Left ventricle myocardium inferior (tissue), 1 donor: ENCODE results near the gene ARSA. TPM values are rescaled to one million over a fixed set of nuclear protein-coding genes. Genes with fewer than 3 reads are reported as not detected.

ENCODE experiments used
- DNase-seq: peaks from one replicate; pipeline ENCODE4 v3.0.0-alpha.2; 2020
- H3K27ac ChIP-seq: fragments of 200-600 bp; replicated peaks from 2 replicates; pipeline ENCODE4 v1.8.0; 2021
- H3K27me3 ChIP-seq: fragments of 200-600 bp; 2 replicates; pipeline ENCODE4 v1.8.0; 2021; ENCODE audit warnings: low read depth
- H3K36me3 ChIP-seq: fragments of 200-600 bp; 2 replicates; pipeline ENCODE4 v1.8.0; 2021
- H3K4me1 ChIP-seq: fragments of 200-600 bp; 2 replicates; pipeline ENCODE4 v1.8.0; 2021
- H3K4me3 ChIP-seq: fragments of 200-600 bp; 2 replicates; pipeline ENCODE4 v1.8.0; 2021; ENCODE audit warnings: mild to moderate bottlenecking, moderate library complexity
- H3K9me3 ChIP-seq: fragments of 200-600 bp; replicated peaks from 2 replicates; pipeline ENCODE4 v1.8.0; 2021
- CTCF ChIP-seq: fragments of 200-600 bp; IDR thresholded peaks from 2 replicates; pipeline ENCODE4 v1.8.0; 2021; ENCODE audit warnings: antibody characterized with exemption, mild to moderate bottlenecking, borderline replicate concordance
- intact Hi-C: fragments of 100-400 bp; cut with micrococcal nuclease; formaldehyde crosslinking; loops from one replicate; pipeline ENCODE4 v1.11.0; 2022
- total RNA-seq: library from RNA; stranded (reverse); fragmentation: NEBNext Ultra II Directional; extraction: Animal tissue kit (Norgen Biotek cat#: 25700); gene quantifications from one replicate; pipeline ENCODE4 v1.2.1, GENCODE V29; 2021
- donor health status: DM: no; HTN: yes; CAD: no; lungs with severe emphysema.

ARSA gene
- total RNA-seq, 1 donor from 2014 or later: 23.5 TPM

GRCh38 chr22:50605613-50606074 lies 22.3 kb downstream of the ARSA start:
- Histone ChIP-seq H3K36me3 (no peaks in the 10 kb centered on the region), H3K4me1 (peaks cover 12% of the 10 kb centered on the region), H3K4me3 (no peak overlapping the region), H3K27ac (no peak overlapping the region), H3K9me3 (no peaks in the 10 kb centered on the region), H3K27me3 (peaks cover 91% of the 10 kb centered on the region)
- intact Hi-C loops: no loop called here
- TF ChIP-seq CTCF: no peak
- DNase-seq: no peak

GRCh38 chr22:50605002-50605612 lies 22.8 kb downstream of the ARSA start:
- peaks cover 91% of the 10 kb centered on the region for H3K27me3 ChIP-seq
- intact Hi-C loops: no loop called here
- no peak for DNase-seq

GRCh38 chr22:50604256-50605001 lies 23.5 kb downstream of the ARSA start:
- H3K4me3 ChIP-seq: no peak overlapping the region
- DNase-seq: no peak

More at GRCh38 chr22:50605002-50605612, 22.8 kb downstream of the ARSA start:
- no peak for TF ChIP-seq CTCF
- Histone ChIP-seq H3K27ac (no peak overlapping the region), H3K9me3 (no peaks in the 10 kb centered on the region), H3K4me1 (peaks cover 15% of the 10 kb centered on the region), H3K4me3 (no peak overlapping the region), H3K36me3 (no peaks in the 10 kb centered on the region)

GRCh38 chr22:50603511-50604255 lies 24.3 kb downstream of the ARSA start:
- DNase-seq: no peak
- Histone ChIP-seq H3K4me3 (no peak overlapping the region), H3K36me3 (no peaks in the 10 kb centered on the region), H3K9me3 (no peaks in the 10 kb centered on the region), H3K27ac (no peak overlapping the region), H3K27me3 (peaks cover 95% of the 10 kb centered on the region), H3K4me1 (peaks cover 17% of the 10 kb centered on the region)
- intact Hi-C loops: no loop called here
- no peak for TF ChIP-seq CTCF

More at GRCh38 chr22:50604256-50605001, 23.5 kb downstream of the ARSA start:
- Histone ChIP-seq H3K9me3 (no peaks in the 10 kb centered on the region), H3K27ac (no peak overlapping the region), H3K27me3 (peaks cover 91% of the 10 kb centered on the region), H3K4me1 (peaks cover 17% of the 10 kb centered on the region), H3K36me3 (no peaks in the 10 kb centered on the region)
- TF ChIP-seq CTCF: no peak
- intact Hi-C loops: no loop called here

GRCh38 chr22:50602338-50602700 lies 25.6 kb downstream of the ARSA start:
- intact Hi-C loops: no loop called here
- Histone ChIP-seq H3K27ac (no peak overlapping the region), H3K27me3 (peaks cover 91% of the 10 kb centered on the region), H3K9me3 (no peaks in the 10 kb centered on the region), H3K4me1 (peaks cover 17% of the 10 kb centered on the region), H3K36me3 (no peaks in the 10 kb centered on the region), H3K4me3 (no peak overlapping the region)
- no peak for DNase-seq
- TF ChIP-seq CTCF: no peak
